ENCODE results near the gene PARL. TPM values are rescaled to one million over a fixed set of nuclear protein-coding genes. Genes with fewer than 3 reads are reported as not detected.

Gene PARL
- total and polyA plus RNA-seq, 2 of the 13 experiments (the other 11 are each of a cell fraction or from before 2014, with no cell fraction given) = 46.3 to 58.6 TPM

GRCh38 chr3:183912895-183913579 lies 28.4 kb upstream of the PARL start (continued):
- no peak for TF ChIP-seq SRSF9 (IDR thresholded peaks at IDR 0.05; ENCODE audit: borderline replicate concordance, insufficient read depth, low read depth, low read length, poor library complexity, severe bottlenecking)
- no peak for TF ChIP-seq ZNF577 (CRISPR knock-in tag; IDR thresholded peaks at IDR 0.05; ENCODE audit: borderline replicate concordance, low read depth)
- TF ChIP-seq CSRNP1 (CRISPR knock-in tag; IDR thresholded peaks at IDR 0.05) = no peak
- TF ChIP-seq ZNF746 (CRISPR knock-in tag; IDR thresholded peaks at IDR 0.05) = 0 out of 2 replicates have a peak, but pooled peaks have one; percentile 30
- TF ChIP-seq PLRG1 (conservative IDR thresholded peaks at IDR 0.05) = no peak
- no peak for TF ChIP-seq MYPOP (CRISPR knock-in tag; IDR thresholded peaks at IDR 0.05)
- TF ChIP-seq HNRNPLL (IDR thresholded peaks at IDR 0.05; ENCODE audit: low read depth, low read length, poor library complexity, severe bottlenecking) = no peak
- TF ChIP-seq MTF1 (CRISPR knock-in tag; IDR thresholded peaks at IDR 0.05) = no peak
- TF ChIP-seq ZSCAN21 (CRISPR knock-in tag; IDR thresholded peaks at IDR 0.05; ENCODE audit: borderline replicate concordance) = no peak
- TF ChIP-seq TRAFD1 (CRISPR knock-in tag; IDR thresholded peaks at IDR 0.05; ENCODE audit: borderline replicate concordance) = no peak
- TF ChIP-seq ZNF512 (CRISPR knock-in tag; IDR thresholded peaks at IDR 0.05) = no peak
- TF ChIP-seq PTBP1 (IDR thresholded peaks at IDR 0.05; ENCODE audit: low read depth, low read length, poor library complexity, severe bottlenecking) = no peak
- no peak for TF ChIP-seq ETS1 (CRISPR knock-in tag; IDR thresholded peaks at IDR 0.05)
- TF ChIP-seq E2F5 (CRISPR knock-in tag; conservative IDR thresholded peaks at IDR 0.05) = no peak
- TF ChIP-seq PHF20 (CRISPR knock-in tag; IDR thresholded peaks at IDR 0.05) = no peak
- 0 out of 2 replicates have a peak, but pooled peaks have one; percentile 23 for TF ChIP-seq MLXIP (CRISPR knock-in tag; IDR thresholded peaks at IDR 0.05; ENCODE audit: borderline replicate concordance)

Measured in HepG2 (cell line).